ENCODE measurements around the gene PLA1A.

The PLA1A gene

DNA sequence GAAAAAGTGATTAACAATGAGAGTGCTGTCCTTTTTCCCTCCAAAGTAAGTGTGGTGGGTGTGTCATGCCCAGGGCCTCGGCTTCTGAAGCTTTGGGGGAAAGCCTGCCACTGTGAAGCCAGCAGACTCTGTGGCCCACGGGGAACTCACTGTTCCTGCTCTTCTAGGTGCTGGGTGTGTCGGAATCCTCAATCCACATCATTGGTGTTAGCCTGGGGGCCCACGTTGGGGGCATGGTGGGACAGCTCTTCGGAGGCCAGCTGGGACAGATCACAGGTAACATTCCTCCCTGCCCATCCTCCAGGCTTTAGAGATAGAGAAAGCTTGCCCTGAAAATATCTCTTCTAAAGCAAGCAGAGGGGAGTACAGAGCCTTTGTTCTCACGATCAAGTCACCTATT lies 11.6 kb downstream of the PLA1A start:
- no peak for DNase-seq

DNA sequence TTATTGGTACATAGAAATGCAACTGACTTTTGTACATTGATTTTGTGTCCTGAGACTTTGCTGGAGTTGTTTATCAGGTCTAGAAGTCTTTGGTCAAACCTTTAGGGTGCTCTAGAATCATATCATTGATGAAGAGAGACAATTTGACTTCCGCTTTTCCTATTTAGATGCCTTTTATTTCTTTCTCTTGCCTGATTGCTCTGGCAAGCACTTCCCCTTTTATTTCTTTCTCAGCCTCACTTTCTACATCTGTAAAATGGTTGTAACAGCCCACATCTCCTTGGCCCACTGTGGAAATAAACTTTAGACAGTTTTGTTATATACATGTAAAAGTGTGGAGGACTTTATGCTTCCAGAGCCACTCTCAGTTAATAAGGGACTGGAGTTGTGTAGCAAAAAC lies 14.0 kb downstream of the PLA1A start:
- no peak for DNase-seq

DNA sequence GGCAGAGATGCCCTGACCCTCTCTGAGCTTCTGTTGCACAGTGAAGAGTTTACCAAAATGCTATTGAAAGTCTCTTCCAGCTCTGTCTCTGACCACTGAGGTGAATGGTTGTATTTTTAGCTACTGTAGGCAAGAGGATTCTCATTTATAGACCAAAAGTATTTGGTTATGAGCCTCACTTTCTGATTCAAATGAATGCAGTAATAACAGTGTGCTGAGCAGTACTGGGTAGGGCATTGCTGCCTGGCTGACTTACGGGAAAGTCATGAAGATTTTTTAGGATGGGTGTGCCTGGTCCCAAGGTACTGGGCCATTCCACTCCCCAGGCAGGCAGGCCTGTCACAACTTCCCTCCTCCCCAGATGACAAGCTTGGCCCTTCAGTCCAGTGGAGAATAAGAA lies 15.5 kb downstream of the PLA1A start:
- DNase-seq, result no peak

DNA sequence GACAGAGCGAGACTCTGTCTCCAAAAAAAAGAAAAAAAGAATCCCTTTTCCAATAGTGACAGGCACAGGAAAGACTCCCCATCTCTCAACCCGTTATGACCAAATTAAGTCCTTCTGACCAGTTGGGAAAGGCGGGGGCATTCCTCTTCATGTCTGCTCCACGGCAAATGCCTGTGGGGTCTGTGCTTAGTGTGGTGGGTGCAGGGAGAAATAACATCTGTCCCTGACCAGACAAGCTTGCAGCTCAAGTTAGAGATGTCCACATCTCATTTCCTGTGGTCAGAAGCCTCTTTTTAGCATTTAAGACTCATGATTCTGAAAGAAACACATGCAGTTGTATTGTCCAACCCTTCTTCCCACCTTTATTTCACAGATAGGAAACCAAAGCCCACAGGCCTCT lies 16.2 kb downstream of the PLA1A start:
- DNase-seq, result no peak

DNA sequence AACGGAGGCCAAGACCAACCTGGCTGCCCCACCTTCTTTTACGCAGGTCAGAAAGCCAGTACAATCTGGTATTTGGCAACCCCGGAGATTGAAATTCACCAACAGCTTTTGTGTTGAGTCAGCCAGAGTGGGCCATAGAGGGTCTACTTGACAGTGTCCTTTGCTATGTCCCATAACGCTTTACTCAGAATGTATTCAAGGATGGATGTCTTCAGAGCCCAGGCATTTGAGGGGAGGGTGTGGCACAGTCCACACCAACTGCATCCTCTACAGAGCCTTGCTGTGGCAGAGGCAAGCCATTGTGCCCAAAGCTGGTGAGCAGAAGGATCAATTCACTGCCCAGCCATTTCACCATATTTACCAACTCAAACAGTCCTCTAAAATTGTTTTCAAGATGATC lies 18.4 kb downstream of the PLA1A start:
- no peak for DNase-seq

DNA sequence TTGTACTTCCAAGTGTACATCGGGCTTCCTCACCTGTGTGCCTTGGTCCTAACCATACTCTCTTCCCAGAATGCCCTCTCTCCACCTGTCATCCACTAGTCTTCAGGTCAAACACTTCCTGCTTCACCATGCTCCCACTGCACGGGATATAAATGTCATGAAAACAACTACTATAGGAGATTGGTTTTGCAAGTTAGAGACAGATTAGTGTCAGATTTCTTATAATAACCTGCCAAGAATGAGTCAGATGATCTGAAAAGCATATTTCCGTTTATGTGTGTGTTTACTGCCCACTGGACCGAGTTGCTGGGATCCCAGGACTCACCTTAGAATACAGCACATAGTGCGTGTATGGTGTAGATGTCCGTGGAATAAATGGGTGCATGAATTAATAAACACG lies 21.4 kb downstream of the PLA1A start:
- DNase-seq, result no peak

DNA sequence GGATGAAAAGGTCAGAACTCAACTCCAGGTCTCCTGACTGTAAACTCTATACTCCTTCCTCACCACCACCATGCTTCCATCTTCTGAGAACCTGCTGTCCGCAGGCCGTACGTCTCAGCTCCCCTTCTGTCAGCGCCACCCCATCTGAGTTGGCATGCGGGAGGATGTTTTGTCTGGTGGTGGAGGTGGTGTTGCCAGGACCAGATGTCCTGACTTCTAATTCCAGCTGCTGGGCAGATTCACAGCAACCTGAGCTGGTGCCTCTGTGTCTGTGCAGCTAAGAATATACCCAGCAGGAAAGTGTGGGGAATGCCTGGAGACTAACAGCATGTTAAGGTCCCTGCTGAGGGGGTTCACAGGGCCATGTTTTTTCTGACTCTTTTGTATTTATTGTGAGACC lies 23.2 kb downstream of the PLA1A start:
- DNase-seq, result no peak

DNA sequence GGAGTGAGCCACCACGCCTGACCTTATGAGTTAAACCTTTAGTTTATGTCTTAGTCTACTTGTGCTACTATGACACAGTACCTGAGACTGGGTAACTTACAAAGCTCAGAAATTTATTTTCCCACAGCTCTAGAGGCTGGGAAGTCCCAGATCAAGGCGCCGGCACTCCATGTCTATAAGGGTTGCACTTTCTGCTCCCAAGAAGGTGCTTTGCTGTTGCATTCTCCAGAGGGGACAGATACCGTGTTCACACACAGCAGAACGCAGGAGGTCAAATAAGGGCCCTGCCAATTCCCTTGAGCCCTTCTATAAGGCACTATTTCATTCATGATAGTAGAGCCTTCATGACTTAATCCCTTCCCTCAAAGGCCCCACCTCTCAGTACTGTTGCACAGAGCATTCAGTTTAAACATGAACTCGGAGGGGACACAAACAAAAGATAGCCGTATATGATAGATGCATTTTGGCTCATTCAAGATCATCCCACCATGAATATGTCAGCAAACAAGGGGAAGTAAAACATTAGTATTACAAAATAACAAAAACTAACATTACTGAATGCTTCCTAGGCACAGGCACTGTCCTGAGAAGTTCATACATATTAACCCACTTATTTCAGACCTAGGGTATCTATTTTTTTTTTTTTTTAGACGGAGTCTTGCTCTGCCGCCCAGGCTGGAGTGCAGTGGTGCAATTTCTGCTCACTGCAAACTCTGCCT lies 26.5 kb downstream of the PLA1A start:
- no peak for DNase-seq

DNA sequence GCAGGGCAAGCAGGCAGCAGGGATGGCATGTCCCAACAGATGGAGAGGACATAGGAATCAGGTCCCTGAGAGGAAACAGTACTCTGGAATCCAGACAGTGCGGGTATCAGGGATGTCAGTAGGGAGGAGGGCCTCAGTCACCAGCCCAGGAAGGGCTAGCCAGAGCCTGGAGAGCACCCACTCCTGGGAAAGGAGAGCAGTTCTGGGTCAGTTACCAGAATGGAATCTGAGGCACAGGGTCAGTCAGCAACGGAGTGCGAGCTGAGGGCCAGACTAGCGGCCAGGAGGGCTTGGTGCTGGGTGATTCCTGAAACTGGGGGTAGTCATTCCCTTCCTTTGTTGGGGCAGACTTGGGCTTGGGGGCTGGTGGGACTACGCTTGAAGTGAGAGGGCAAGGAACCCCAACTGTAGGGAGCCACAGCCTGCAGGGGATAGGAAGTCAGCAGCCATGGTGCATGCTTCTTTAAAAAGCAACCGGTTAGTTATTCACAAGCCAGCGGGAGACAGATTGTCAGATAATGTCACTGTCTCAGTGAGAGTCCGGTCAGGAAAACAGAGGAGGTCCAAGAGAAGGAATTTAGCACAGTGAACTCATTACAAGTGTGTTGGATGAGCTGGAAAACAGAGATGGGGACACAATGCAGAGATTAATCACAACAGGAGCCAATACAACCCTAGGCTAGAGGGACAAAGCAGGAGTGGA lies 27.9 kb downstream of the PLA1A start:
- no peak for DNase-seq

DNA sequence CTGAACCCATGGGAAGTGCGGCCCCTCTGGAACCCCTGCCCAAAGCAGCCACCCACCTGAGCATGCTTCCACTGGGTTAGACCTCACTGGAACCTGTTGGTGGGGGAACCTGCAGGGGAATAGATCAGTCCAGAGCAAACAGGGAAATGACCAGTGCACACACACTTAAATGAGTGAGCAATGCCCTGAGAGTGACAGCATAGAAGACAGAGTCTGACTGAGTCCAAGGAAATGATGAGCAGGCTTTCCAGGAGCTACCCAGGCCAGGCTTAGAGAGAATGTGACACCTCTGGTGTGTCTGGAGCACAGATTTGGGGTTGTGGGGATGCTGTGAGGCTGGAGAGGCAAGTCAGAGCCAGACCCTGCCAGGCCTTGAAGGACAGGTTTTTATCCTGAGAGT lies 28.5 kb downstream of the PLA1A start:
- DNase-seq, result no peak

DNA sequence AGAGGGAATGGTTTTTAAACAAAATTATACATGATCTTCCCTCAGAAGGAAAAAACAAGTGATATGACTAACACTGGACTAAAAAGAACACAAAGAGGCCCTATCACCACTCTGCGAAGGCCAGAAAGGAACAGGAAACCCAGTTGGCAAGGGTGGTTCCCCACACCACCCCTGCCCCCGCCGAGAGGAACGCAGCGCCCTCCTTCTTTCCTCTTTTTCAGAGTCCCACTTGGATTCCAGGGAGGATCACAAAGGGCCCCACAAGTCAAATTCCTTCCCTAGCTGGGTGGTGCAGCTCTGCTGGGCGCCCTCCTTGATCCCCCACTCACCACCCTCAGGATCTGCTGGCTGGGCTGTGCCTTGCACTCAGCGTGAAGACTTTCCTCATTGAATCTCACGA lies 29.8 kb downstream of the PLA1A start:
- peak; percentile 20 for DNase-seq

DNA sequence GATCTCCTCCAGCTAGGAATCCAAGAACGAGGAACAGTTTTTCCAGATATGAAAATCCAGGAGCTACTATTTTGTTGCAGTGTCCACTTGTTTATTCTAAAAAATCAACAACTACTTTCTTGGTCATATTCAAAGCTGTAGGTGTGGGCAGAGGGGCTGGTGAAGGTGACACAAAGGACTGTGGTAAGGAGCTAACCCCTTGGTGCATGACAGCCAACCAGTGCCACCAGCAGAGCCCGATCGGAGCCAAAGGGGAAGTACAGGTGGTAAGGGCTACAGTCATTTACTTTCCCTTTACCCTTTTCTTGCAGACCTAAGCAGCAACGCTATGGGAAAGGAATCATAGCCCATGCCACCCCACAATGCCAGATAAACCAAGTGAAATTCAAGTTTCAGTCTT lies 30.7 kb downstream of the PLA1A start:
- peak; percentile 23 for DNase-seq

DNA sequence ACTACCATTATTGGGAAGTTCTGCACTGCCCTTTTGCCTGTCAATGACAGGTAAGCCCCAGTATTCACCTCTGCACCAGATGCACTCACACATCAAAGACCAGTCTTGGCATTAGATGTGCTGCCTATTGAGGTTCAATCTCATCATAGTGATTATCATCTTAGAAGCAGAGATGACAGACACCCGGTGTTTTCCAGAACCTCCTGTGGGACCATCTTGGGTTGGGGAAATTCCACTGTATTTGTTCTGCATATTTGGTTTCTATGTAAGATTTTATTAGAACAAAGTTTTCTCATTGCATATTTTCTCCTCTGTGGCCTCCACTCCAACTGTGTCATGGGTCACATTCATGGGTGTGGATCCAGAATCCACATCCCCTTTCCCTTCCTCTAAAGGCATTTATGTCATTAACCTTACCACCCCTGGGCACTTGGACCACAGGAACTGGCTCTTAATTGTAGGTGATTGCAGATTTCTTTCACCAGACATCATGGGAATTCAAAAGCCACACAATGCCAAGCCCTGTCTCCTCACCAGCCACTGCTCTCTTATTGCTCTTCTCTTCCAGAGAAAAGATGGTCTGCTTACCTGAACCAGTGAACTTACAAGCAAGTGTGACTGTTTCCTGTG lies 31.2 kb downstream of the PLA1A start:
- DNase-seq, result no peak

DNA sequence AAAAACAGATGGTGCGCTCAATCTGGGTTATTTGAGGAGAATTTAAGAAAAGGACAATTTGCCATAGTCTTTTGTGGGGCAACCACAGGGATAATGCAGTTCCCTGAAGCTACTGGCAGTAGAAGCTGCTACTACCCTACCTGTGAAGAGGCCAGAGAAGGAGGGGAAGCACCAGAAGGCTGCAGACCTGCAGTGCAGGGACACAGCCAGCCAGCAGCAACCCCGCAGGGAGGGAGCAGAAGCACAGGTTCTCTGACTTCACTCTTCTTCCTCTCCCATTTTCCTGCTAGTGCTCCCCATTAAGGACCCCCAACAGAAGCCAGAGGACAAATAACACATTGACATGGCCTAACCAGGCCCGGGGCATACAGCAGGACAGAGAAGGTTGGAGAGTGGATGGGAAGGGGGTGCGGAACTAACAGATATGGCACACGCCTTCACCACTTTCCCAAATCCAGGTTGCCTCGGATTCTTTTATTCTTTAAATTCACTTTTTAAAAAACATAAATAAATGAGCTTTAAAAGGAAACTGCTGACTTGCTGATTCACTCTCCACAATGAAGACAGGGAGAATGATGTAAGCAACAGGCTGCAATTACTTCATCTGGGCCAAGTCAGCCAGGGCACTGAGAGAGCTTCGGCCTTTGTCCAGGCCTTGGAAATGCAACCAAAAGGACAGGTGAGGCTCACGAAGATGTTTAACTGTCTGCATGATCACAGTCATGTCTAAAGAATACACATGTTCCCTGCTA lies 32.6 kb downstream of the PLA1A start:
- DNase-seq, result no peak

DNA sequence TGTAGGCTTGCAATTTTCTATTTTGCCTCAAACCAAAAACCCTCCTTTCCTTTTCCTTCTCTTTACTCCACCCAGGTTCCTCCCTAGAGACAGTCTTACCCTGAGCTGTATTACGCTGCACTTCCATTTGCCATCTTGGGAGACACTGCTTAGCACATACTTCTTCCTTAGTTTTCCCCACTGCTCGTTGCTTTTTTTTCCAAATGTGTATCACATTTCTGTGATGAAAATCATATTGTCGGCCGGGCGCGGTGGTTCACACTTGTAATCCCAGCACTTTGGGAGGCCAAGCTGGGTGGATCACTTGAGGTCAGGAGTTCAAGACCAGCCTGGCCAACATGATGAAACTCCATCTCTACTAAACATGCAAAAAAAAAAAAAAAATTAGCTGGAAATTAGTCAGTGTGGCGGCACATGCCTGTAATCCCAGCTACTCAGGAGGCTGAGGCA lies 33.2 kb downstream of the PLA1A start:
- DNase-seq, result no peak

DNA sequence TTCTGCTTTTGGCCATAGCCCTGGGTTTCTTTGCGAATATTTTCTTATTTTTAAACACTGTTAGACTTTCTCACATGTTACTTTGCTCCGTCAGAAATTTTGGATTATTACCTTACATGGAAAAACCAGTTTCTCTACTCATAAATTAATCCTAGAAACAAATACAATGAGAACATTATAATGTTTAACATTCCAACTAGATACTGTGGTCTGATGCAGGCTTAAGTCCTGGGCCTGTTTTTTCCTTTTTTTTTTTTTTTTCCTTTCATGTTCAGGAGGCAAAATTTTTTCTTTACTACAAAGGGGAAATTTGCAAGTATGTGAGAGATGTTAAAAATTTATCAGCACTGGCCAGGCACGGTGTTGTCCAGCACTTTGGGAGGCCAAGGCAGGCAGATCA lies 33.8 kb downstream of the PLA1A start:
- DNase-seq, result no peak

DNA sequence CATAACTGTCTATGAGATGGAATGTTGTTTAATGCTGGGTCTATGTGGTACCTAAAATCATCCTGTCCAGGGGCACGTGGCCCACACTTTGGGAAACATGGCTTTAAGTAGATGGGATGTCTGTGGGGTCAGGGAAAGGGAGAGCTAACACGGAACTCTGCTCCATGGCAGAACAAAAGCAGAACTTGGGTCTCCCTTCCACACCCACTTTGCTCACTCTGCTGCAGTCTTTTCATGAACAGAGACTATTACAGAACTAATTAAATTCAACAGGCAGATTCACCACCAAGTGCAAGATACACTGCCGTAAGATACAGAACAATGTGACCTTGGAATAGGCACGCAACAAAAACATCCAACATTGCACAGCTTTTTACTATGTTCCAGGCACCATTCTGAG lies 34.5 kb downstream of the PLA1A start:
- DNase-seq, result no peak

DNA sequence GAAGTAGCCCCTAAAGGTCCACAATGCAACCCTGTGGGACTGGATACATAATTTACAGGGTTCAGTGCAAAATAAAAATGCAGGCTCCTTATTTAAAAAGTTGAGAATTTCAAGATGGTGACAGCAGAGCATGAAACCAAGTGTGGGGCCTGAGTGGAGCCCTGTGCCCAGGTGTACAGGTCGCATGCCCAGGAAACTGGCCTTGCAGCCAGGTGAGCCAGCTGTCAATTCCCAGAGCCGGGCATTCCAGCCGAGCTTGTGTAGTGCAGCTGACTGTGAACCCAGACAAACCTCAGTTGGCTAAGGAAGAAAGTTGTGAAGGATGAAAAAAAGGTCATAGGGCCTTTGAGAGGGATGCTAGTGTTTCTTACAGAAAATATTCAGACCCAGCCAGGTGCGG lies 35.1 kb downstream of the PLA1A start:
- DNase-seq, result no peak

DNA sequence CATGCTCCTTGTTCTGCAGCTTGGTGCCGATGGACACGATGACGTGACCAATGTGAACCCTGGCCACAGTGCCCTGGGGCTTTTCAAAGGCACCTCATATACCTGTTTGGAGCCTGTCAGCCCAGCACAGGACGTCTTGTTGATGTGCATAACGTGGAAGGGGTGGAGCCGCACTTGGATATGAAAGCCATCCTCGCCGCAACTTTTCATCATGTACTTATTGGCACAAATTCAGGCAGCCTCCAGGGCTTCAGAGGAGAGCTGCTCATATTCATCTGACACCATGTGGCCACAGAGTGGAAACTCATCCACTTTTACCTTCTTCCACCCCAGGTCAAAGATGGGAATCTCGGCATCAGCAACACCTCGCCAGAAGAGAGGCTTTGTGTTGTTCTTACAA lies 38.0 kb downstream of the PLA1A start:
- no peak for DNase-seq

DNA sequence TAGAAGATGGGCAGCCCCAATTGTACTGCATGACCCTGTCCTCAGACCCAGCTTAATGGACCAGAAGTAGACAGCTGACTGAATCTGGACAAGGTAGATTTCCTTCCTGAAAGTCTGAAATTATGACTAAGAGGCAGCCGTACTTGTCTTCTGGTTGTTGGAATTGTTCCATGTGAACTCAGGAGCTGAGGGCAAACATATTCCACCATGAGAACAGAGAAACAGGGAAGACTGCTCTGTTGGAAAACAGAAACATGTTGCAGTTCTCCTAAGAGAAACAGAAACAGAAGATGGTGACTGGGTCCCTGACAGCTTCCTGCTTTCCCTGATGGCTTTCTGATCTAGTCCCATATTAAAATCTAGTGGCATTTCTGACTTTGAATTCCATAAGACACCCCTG lies 38.6 kb downstream of the PLA1A start:
- DNase-seq, result no peak

DNA sequence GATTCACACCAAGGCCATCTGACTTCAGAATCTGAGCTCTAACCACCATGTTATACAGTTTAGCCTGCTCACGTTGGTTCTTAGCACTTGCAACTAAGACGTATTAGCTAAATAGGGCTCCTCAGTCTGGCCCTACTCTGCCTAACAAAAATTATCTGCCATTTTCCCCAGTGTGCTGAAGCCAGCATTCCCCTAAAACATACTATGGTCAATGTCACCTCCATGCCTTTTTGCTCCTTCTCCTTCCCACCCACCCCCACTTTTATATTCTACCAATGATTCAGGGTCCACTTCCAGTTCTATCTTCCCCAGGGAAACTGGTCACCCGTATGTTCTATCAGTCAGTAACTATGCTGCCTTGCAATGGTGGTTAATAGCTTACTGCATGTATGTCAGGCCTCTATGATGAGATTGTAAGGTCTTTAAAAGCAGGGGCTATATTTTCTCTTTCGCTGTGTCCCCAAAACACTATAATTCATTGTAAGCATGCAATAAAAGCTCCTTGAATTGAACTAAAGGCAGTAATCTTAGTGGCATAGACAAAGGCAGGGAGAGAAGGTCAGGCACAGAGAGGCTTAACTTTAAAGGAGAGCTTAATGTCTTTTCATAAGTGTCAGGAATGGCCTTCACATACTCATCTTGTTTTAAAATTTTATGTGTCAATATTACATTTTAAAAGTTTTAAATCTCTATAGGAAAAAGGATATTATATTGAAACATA lies 39.4 kb downstream of the PLA1A start:
- no peak for DNase-seq

DNA sequence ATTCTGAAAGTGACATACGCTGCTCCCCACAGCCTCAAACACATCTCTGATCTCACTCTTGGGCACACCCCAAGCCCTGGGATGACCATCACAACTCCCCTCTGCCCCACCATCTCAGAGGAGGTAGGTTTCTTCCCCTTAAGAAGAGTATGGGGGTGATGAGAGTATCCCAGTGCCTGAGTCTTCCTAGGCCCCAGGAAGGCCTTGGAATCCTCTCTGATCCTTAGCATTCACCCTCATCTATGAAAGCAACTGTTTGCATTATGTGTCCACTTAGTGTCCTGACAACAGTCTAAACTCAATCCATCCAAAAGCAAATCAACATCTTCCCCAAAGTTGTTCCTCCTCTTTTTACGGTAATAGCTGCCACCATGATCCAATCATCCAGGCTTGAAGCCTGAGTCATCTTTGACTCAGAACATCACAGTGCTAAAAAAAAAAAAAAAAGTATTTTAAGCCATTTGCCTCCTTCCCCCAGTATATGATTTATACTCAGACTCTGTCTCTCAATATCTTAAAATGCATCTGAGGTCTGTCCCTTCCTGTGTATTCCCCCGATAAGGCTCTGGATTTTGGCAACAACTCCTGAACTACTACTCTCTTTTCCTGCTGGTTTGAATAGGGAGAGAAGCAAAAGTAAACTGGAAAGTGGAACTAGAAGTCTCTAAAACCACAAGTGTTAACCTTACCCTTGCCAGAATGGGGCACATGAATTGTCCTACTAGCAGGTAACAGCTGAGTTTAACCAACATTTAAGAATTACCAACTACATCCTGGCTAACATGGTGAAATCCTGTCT lies 40.2 kb downstream of the PLA1A start:
- peak; percentile 9 for DNase-seq
